HCEC 1CT (cell line): ENCODE measurements around the gene SLC44A5.
"Not testable (repeated sequence)": the region's sequence is repeated elsewhere in the genome, so short reads cannot be mapped to it uniquely, and the experiment has no call there.

ENCODE experiments used
- DNase-seq: peaks from one replicate; pipeline ENCODE4 v3.0.0-alpha.2; 2017

The SLC44A5 gene

DNA sequence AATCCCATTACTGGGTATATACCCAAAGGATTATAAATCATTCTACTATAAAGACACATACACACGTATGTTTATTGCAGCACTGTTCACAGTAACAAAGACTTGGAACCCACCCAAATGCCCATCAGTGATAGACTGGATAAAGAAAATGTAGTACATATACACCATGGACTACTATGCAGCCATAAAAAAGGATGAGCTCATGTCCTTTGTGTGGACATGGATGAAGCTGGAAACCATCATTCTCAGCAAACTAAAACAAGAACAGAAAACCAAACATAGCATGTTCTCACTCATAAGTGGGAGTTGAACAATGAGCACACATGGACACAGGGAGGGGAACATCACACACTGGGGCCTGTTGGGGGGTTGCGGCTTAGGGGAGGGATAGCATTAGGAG is 347.3 kb downstream of the SLC44A5 start:
- DNase-seq: not testable (repeated sequence)

DNA sequence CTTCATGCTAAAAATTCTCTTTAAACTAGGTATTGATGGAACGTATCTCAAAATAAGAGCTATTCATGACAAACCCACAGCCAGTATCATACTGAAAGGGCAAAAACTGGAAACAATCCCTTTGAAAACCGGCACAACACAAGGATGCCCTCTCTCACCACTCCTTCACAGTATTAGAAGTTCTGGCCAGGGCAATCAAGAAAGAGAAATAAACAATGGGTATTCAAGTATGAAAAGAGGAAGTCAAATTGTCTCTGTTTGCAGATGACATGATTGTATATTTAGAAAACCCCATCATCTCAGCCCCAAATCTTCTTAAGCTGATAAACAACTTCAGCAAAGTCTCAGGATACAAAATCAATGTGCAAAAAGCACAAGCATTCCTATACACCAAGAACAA is 349.0 kb downstream of the SLC44A5 start:
- not testable (repeated sequence) for DNase-seq

DNA sequence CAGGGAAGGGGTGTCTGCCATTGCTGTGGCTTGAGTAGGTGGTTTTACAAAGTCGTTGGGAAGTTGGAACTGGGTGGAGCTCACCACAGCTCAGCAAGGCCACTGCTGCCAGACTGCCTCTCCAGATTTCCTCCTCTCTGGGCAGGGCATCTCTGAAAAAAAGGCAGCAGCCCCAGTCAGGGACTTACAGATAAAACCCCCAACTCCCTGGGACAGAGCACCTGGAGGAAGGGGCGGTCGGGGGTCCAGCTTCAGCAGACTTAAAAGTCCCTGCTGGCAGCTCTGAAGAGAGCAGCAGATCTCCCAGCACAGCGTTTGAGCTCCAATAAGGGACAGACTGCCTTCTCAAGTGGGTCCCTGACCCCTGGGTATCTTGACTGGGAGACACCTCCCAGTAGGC is 352.6 kb downstream of the SLC44A5 start:
- no peak for DNase-seq

DNA sequence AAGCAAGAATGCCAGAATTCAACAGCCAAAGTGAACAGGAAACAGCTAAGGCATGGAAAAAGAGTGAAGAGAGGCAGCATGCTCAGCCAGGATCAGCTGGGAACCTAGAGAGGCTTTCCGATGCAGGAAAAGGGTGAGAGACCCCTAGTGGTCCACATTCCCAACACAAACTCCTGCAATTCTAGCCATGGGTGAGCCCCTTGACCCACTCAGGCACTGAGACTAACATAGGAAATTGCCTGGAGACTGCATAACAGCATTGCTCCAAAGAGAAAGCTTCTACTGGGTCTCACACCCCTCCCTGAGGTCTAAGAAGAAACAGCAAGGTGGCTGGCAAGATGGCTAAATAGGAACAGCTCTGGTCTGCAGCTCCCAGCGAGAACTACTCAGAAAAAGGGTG is 353.5 kb downstream of the SLC44A5 start:
- DNase-seq: no peak

DNA sequence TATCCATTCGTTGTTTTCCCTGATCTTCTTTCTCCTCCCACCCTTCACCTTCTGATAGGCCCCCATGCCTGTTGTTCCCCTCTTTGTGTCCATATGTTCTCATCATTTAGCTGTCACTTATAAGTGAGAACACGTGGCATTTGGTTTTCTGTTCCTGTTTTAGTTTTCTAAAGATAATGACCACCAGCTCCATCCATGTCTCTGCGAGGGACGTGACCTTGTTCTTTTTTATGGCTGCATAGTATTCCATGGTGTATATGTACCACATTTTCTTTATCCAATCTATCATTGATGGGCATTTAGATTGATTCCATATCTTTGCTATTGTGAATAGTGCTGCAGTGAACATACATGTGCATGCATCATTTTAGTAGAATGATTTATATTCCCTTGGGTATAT is 360.8 kb downstream of the SLC44A5 start:
- not testable (repeated sequence) for DNase-seq

DNA sequence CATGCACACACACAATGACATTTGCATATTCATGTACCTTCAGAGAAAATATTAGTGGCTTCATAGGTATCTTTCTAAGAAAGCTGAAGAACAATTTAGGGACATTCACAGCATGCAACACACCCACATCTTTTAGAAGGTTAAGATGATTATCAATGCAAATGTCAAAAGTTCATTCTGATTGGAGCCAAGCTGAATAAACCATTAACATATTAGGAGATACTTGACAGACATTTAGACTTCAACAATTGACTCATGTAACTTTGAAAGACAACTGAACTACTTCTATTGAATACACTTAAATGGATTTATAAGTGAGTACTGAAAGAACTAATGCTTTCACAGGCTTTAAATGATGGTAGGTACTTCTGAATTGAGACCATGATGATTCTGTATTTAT is 365.7 kb downstream of the SLC44A5 start:
- no peak for DNase-seq

DNA sequence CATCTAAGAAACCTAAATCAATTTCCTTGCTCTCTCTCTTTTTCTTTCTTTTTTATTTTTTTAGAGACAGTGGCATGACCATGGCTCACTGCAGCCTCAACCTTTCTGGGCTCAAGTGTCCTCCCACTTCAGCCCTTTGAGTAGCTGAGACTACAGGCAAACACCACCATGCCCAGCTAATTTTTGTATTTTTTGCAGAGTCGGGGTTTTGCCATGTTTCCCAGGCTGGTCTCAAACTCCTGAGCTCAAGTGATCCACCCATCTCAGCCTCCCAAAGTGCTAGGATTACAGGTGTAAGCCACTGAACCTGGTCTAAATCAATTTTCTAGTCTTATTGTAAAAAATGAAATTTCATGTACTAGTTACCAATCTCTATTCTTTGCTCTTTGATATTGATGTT is 367.8 kb downstream of the SLC44A5 start:
- no peak for DNase-seq

DNA sequence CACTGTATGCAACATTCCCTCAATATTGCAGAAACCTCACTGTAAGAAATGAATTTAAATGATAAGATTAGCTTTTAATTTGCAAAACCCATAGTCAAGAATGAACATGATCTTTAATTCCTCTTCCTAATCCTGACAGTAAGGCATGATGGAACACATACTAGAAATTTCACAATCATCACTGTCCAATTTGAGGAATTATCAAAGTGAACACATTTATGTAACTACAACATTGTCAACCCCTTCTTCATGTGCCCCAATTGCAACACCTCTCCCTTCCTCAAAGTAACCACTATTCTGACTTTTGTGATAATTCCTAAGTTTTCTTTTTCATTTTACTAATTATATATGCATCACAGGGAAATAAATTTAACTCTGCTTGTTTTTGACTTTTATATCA is 373.6 kb downstream of the SLC44A5 start:
- DNase-seq: no peak

DNA sequence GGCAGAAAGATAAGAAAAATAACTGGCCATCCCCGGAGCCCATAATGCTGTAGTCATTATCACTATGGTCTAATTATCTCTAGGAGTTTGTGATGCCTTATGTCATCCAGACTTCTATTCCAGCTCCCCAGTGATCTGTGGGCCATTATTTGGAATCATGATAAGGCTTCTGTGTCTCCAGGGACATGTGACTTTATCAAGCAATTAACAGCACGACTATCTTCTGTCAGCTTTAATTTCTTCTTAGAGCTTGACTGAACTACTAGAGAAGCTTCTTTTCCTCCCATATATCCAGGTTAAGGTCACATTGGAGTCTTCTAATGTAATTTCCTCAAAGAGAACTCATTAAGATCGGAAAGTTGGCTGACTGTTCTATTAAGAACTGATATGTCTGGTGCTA is 376.4 kb downstream of the SLC44A5 start:
- DNase-seq: no peak

DNA sequence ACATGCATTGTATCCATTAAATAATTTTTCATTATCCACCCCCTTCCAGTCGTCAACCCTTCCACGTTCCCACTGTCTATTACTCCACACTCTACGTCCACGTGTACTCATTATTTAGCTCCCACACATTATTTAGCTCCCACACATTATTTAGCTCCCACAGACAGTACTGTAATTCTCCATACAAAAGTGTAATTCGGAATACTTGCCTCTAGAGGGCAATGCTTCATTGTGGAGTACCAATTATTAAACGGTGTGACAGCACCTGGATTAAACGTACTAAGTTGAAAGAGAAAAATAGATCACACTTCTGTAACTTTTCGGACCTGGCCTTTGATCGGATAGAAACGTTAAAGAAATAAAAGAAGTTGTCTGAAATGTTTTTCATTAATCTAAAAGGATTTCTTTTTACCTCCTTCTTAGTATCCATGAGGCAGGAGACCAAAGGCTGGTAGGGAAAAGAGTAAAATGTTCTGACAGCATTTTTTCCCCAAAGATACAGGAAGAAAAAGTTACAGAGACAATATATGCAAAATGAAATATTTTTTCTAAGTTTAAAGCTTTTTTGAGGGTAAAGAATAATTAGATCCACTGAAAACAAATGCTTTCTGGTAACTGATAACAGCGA is 377.5 kb downstream of the SLC44A5 start:
- peak; percentile 7 for DNase-seq

DNA sequence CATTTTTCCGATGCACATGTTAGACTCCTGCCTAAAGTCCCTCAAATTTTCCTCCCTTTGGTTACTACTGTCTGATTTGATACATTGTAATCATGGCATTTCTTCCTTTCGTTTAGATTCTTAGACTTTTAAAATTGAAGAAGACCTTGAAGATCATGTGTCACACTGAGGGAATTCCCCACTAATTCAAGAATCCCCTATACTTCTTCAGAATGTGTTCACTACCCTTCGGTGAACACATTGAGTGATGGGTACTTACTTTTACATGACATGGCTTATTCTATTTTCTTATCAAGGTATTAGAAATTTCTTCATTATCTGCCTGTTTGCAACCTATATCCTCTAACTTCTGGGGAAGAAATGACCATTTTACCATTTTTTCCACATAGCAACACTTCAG is 390.8 kb downstream of the SLC44A5 start:
- DNase-seq: no peak

DNA sequence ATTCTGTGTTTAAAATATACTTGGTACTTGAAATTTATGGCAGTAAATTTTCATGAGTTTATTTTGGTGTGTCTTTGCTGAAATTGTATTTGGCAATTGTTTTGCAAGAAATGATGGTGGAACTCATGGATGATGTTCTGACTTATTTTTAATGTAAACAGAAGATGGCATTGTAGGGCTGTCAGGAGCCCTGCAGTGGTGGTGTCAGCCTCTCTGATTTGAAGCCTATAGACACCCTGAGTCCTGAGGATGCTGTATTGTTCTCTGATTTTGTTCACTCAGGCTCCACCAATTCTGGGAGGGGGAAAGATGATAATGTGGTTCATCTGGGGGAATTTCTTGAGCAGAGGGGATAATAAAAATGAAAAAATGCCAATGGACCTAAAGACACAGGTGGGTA is 396.9 kb downstream of the SLC44A5 start:
- no peak for DNase-seq

DNA sequence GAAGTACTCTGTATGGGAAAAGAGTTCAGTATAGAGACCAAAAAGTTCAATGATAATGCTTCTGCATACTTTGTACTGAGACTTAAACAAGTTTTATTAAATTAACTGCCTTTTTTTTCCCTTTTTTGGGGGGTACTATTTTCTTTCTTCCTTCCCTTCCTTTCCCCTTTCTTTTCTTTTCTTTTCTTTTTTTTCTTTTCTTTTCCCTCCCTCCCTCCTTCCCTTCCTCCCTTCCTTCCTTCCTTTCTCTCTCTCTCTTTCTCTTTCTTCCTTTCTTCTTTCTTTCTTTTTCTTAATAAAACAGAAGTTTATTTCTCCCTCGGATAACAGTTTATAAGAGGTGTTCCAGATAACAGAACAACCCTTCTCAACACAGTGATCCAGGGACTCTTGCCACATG is 399.3 kb downstream of the SLC44A5 start:
- DNase-seq: no peak

DNA sequence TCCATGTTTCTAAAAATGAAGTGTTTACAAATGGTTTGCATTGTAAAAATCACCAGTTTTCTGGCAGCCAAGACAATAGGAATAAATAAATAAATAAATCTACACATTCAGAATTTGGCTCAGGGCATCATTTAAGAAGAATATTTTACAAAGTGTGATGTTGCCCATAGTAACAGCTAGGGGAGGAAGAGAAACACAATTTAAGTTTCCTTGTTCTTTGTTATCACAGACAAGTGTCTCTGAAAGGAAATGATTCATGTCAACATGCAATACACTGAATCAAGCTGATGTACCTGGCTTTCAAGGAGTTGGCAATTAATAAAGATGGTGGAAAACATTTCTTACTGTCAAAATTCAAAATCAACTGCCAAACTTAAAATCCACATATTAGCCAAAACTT is 402.1 kb downstream of the SLC44A5 start:
- DNase-seq: no peak

DNA sequence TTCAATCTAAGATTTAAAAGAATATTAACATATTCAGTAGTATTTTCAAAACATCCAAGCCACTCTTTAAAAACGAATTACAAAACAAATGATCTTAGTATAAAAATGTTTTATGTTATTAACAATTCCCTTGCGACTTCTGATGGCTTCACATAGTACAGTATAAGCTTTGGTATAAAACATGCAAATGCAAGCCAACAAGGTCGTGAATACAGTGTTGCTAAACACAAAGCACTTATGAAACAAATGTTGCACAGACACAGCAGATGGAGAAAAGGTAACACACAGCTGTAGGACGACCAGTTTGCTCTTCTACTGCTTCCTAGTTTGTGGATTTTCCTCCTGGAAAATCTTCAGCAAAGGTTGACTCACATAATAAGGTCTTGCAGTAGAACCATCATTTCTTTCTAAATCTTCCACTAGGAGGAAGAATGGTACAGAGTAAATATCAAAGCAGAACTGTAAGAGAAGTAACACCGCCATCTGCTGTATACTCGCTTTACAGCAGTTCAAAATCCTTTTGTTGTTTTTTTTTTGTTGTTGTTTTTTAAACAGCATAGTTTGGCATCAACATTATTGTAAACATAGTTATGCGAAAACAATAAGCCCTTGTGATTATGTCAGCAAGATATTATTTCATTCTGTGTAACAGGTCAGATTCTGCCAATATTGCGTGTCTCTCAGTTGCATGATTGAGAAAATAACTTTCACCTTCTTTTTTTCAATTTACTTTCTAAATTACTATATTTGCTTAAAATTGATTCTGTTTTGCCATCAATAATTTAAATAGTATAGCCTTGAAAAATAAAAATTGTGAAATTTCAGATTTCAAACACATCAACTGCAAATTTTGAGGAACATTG is 407.3 kb downstream of the SLC44A5 start:
- peak; percentile 51 for DNase-seq

DNA sequence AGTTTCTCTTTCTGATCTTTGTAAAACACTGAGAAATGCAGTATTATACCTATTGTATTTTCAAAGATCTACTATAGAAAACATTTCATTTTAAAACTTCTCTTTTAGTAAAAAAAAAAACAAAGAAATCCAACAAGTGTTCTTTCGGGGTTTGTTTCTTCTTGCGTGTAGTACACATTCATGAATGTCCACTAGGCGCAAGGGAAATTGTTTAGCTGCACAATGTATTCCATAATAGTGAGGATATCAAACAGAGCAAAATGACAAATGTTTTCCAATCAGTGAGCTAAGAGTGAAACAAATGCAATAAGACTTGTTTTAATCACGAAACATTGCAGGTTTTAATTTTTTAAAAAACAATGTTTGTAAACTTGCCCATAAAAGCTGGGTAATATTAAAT is 408.2 kb downstream of the SLC44A5 start:
- no peak for DNase-seq

DNA sequence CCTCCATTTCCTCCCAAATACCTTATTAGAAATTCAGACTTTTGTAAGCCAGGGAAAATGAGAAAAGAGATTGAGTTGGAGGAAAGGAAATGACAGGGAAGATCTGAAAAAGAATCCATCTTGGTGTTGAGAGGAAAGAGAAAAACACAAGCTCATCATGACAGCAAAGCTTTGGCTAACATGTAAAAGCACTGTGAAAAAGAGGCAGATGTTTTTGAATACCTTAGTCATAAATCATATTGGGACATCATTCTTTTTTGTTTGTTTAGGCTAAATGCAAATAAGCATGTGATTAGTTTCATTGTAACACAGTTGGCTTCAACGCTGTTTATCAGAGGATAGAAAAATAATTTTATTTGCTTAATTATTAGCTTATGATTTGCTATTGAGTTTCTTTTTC is 412.2 kb downstream of the SLC44A5 start:
- no peak for DNase-seq

DNA sequence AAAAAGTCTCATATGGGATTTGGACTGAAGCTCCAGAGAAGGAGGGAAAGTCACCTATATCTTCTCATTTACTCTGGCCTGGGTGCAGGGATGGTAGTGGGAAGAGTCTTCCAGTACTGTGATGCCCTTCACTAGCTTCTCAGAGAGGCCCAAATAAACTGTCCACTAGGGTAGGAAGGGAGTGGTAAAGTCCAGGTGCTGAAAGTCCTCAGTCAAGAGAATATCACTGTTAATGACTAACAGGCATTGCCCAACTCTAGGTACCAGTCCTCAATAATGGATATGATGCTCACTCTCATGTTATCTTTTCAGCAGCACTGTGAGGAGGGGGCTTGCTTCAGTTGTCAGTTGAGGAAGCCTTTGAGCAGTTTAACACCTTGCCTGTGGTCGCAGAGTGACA is 412.8 kb downstream of the SLC44A5 start:
- no peak for DNase-seq

DNA sequence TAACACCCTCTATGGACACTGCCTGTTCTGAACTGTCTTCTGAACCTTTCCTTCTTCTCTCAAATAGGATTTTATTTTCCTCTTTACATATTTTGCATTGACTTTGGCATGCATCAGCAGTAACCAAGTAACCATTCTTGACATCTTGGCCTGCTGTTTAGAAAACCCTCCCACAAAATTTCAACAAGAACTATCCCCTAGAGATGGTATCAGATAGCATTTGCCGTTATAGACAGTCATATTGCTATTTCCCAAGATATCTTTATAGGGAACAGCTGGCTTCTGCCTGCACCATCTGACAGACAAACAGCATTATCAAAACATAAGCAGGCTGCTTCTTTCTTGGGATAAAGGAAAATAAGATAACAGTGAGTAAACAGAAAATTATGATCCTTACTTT is 422.0 kb downstream of the SLC44A5 start:
- no peak for DNase-seq

DNA sequence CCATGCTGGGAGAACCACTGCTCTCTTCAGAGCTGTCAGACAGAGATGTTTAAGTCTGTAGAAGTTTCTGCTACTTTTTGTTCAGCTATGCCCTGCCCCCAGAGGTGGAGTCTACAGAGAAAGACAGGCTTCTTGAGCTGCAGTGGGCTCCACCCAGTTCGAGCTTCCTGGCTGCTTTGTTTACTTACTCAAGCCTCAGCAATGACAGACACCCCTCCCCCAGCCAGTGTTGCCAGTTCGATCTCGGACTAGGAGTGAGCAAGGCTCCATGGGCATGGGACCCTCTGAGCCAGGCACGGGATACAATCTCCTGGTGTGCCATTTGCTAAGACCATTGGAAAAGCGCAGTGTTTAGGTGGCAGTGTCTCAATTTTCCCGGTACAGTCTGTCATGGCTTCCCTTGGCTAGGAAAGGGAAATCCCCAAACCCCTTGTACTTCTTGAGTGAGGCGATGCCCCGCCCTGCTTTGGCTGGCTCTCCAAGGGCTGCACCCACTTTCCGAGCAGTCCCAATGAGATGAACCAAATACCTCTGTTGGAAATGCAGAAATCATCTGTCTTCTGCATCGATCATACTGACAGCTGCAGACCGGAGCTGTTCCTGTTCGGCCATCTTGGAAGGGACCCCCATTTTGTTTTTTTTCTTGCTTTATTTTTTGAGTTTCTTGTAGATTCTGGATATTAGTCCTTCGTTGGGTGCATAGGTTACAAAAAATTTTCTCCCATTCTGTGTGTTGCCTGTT is 429.5 kb downstream of the SLC44A5 start:
- not testable (repeated sequence) for DNase-seq

DNA sequence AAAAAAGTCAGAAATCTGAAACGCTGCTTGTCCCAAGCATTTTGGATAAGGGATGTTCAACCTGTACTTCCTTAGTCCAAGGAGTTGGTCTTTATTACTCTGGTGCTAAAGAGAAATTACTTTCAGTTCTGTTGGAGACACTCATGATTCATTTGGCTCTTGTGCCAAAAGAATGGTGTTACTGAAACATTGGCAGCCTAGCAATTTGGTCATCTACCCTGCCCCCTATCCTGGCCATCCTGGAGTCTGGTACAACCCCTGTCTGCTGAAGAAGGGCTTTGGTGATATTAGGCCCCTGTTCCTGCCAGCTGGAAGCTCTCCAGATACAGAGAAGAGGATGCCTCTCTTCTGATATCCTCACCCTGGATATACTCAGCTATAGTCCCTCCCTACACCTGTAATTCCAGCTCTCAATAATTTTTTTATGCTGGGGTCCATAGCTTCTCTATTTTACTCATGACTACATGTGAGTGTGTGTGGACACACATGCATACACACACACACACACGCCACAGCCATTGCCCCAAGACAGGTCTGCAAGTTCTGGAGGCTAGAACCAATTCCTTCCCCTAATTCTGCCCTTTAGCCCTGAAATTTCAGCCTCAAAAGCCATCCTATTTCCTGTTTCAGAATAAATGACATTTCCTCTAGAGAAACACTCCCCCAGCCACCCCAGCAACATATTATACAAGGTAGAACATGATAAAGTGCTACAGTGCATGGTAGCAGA is 436.7 kb downstream of the SLC44A5 start:
- no peak for DNase-seq

DNA sequence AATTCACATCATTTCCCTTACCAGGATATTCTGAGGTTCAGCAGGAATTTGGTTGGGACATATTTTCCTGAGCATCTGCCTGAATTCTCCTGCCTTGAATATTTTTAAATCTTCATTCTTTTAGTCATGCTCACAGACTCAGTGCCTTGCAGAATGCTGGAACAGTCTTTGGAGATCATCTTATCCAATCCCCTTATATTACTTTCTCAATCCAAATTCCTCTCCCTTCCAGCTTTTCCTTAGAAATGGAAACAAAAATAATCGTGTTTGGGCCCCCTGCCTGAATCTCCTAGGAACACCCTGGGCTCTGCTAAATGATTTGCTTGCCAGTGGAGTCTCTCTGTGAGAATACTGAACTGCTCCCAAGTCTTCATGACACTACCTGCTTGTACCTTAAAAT is 438.4 kb downstream of the SLC44A5 start:
- DNase-seq: no peak

DNA sequence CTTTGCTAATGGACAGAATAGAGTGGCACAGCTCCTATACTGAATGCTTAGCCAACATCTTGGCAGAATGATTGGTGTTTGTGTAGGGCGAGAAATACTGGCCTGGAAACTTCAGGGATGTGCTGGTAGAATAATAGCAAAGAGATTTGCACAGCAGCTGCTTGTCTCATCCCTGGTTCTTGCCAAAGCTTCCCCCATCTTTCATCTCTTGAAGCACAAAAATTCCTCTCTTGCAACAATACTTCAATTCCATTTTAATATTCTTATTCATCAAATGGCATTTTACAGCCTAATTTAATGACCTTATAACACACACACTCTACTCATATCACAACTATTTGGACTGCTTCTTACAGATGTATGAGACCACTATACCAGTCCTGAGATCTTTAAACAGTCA is 439.0 kb downstream of the SLC44A5 start:
- no peak for DNase-seq
